ENCODE results near the gene PIK3CD. TPM values are rescaled to one million over a fixed set of nuclear protein-coding genes. Genes with fewer than 3 reads are reported as not detected.

The PIK3CD gene
- total and polyA plus RNA-seq, 2 of the 8 experiments (the other 6 are each of a cell fraction or from before 2014, with no cell fraction given), result 20.6 to 24.1 TPM

- Histone ChIP-seq H4K5ac (ENCODE audit: insufficient read length, low read depth, low read length) (no peak overlapping the region), H2BK120ac (replicated peaks; ENCODE audit: low read depth, low read length) (no peak overlapping the region), H3K23ac (ENCODE audit: insufficient read length) (no peak overlapping the region), H2BK12ac (ENCODE audit: low read depth, low read length) (no peak overlapping the region), H2BK15ac (ENCODE audit: low read length) (no peak overlapping the region), H3K23me2 (ENCODE audit: low read depth, low read length) (peaks cover 8% of the 10 kb centered on the region), H4K8ac (ENCODE audit: extremely low read depth, insufficient read depth, low read length) (no peak overlapping the region), H4K20me1 (replicated peaks in 1 of 2; ENCODE audit: control insufficient read depth in 1 of 2, insufficient read depth in 2 of 2, low read length in 2 of 2) (no peaks in the 10 kb centered on the region), H3K4ac (replicated peaks; ENCODE audit: insufficient read length, low read depth, low read length) (no peak overlapping the region), H3K36me3 (ENCODE audit: control insufficient read depth in 2 of 4, insufficient read depth in 4 of 4, low read length in 3 of 4) (no peaks in the 10 kb centered on the region), H3K9ac (replicated peaks in 1 of 4; ENCODE audit: extremely low read depth in 1 of 4, low read depth in 3 of 4, low read length in 3 of 4) (no peak overlapping the region), H3K9me3 (ENCODE audit: insufficient read depth in 2 of 2, low read depth in 1 of 2, low read length in 1 of 2) (no peaks in the 10 kb centered on the region), H2BK20ac (ENCODE audit: low read length) (no peak overlapping the region), H2AK5ac (ENCODE audit: low read depth, low read length) (no peak overlapping the region), H3K4me3 (ENCODE audit: extremely low read depth in 1 of 4, insufficient read depth in 2 of 4, low read depth in 3 of 4, low read length in 4 of 4) (no peak overlapping the region), H3K56ac (replicated peaks; ENCODE audit: insufficient read length, low read depth, low read length) (no peak overlapping the region), H3K79me1 (ENCODE audit: low read depth, low read length) (no peaks in the 10 kb centered on the region), H4K91ac (replicated peaks; ENCODE audit: insufficient read length, low read length) (no peak overlapping the region), H3K4me2 (ENCODE audit: insufficient read depth in 1 of 2, low read depth in 2 of 2, low read length in 2 of 2) (no peak overlapping the region), H2AFZ (ENCODE audit: low read length) (no peak overlapping the region), H3K79me2 (ENCODE audit: control insufficient read depth in 1 of 2, insufficient read depth in 2 of 2, low read length in 2 of 2) (no peaks in the 10 kb centered on the region), H3K14ac (ENCODE audit: insufficient read length) (no peak overlapping the region), H3K18ac (ENCODE audit: extremely low read depth, low read length) (no peak overlapping the region), H2BK5ac (ENCODE audit: low read depth, low read length) (no peak overlapping the region), H3K27me3 (replicated peaks in 1 of 4; ENCODE audit: control insufficient read depth in 3 of 4, extremely low read depth in 1 of 4, insufficient read depth in 3 of 4, low read length in 3 of 4) (peaks cover 5 to 33% (median 29%) of the 10 kb centered on the region in 4 experiments), H3K4me1 (replicated peaks in 1 of 4; ENCODE audit: control insufficient read depth in 3 of 4, insufficient read depth in 4 of 4, low read length in 3 of 4) (peaks cover 0 to 3% (median 0%) of the 10 kb centered on the region in 4 experiments; a peak in 3 of 7 replicates), H3K27ac (ENCODE audit: low read depth, low read length) (no peak overlapping the region)
- 78% methylated on average over 11 of the region's 16 CpGs; no CpG with 5 or more reads in 1 of the 2 experiments for WGBS, 2 experiments (ENCODE audit: extremely low coverage in 1 of 2, insufficient coverage in 1 of 2, insufficient read length in 1 of 2, insufficient replicate concordance in 2 of 2, low coverage in 1 of 2, low lambda C conversion rate in 2 of 2, missing lambda C conversion rate in 1 of 2)
- ChIA-PET POLR2A (ENCODE audit: partially characterized antibody) (no interaction called here), CTCF (ENCODE audit: partially characterized antibody) (interaction anchor here (0.6 to 2.0 kb wide), 8 partner anchors 10 to 67 kb away, joined by 3 to 11 read pairs (median 4); no protein-coding TSS in a partner anchor)
- TF ChIP-seq KDM1A (IDR thresholded peaks at IDR 0.05; ENCODE audit: borderline replicate concordance, low read length), result no peak
- no peak for DNase-seq (ENCODE audit: low read depth in 1 of 2, low spot score in 2 of 2)
- FAIRE-seq, result no peak
Measured at GRCh38 chr1:9654834-9655723, 3.5 kb downstream of the PIK3CD start.

Data from H1 (cell line).